ENCODE results near the gene SELENOS. TPM values are rescaled to one million over a fixed set of nuclear protein-coding genes. Genes with fewer than 3 reads are reported as not detected.

Gene SELENOS
- polyA plus RNA-seq, 4 donors = 88.2 to 148 (median 132) TPM

GRCh38 chr15:101322854-101323477 lies 45.7 kb upstream of the SELENOS start:
- no peak for DNase-seq

GRCh38 chr15:101322016-101322695 lies 44.9 kb upstream of the SELENOS start:
- no peak for DNase-seq
- Histone ChIP-seq H3K27me3 (ENCODE audit: control insufficient read depth in 3 of 3, insufficient read depth in 3 of 3, low read length in 3 of 3) (no peaks in the 10 kb centered on the region), H3K4me1 (ENCODE audit: control insufficient read depth in 3 of 3, insufficient read depth in 2 of 3, low read depth in 1 of 3, low read length in 2 of 3) (peaks cover 0 to 20% (median 0%) of the 10 kb centered on the region in 3 donors), H3K36me3 (ENCODE audit: control insufficient read depth in 3 of 3, insufficient read depth in 2 of 3, low read depth in 1 of 3, low read length in 3 of 3) (peaks cover 0 to 28% (median 0%) of the 10 kb centered on the region in 3 donors), H3K27ac (ENCODE audit: low read depth in 1 of 3, low read length in 2 of 3) (no peak overlapping the region), H3K4me3 (ENCODE audit: low read depth in 1 of 3, low read length in 3 of 3) (no peak overlapping the region), H3K9me3 (ENCODE audit: control insufficient read depth in 2 of 2, insufficient read depth in 1 of 2, low read depth in 1 of 2, low read length in 1 of 2) (no peaks in the 10 kb centered on the region)
- WGBS, 3 donors = 91 to 94% (median 92%) methylated on average over 21 of the region's 21 CpGs
- no peak for FAIRE-seq

More at GRCh38 chr15:101322854-101323477, 45.7 kb upstream of the SELENOS start:
- Histone ChIP-seq H3K27ac (ENCODE audit: low read depth in 1 of 3, low read length in 2 of 3) (no peak overlapping the region), H3K36me3 (ENCODE audit: control insufficient read depth in 3 of 3, insufficient read depth in 2 of 3, low read depth in 1 of 3, low read length in 3 of 3) (peaks cover 0 to 26% (median 0%) of the 10 kb centered on the region in 3 donors), H3K9me3 (ENCODE audit: control insufficient read depth in 2 of 2, insufficient read depth in 1 of 2, low read depth in 1 of 2, low read length in 1 of 2) (no peaks in the 10 kb centered on the region), H3K4me1 (ENCODE audit: control insufficient read depth in 3 of 3, insufficient read depth in 2 of 3, low read depth in 1 of 3, low read length in 2 of 3) (peaks cover 0 to 20% (median 0%) of the 10 kb centered on the region in 3 donors), H3K4me3 (ENCODE audit: low read depth in 1 of 3, low read length in 3 of 3) (no peak overlapping the region), H3K27me3 (ENCODE audit: control insufficient read depth in 3 of 3, insufficient read depth in 3 of 3, low read length in 3 of 3) (no peaks in the 10 kb centered on the region)
- WGBS, 3 donors = 73 to 85% (median 84%) methylated on average over 17 of the region's 17 CpGs
- FAIRE-seq = no peak

- peak overlapping the region in 1 of 3 donors; percentile 15 for H3K27ac ChIP-seq (ENCODE audit: low read depth in 1 of 3, low read length in 2 of 3)
- FAIRE-seq (no peak), DNase-seq (peak; percentile 41 to 60)
Observed at GRCh38 chr15:101320501-101321052, 43.3 kb upstream of the SELENOS start.

GRCh38 chr15:101318839-101319238 lies 41.6 kb upstream of the SELENOS start:
- H3K27ac ChIP-seq (ENCODE audit: low read depth in 1 of 3, low read length in 2 of 3) = no peak overlapping the region
- no peak overlapping the region for H3K4me3 ChIP-seq (ENCODE audit: low read depth in 1 of 3, low read length in 3 of 3)
- peaks cover 0 to 3% (median 0%) of the 10 kb centered on the region in 3 donors for H3K4me1 ChIP-seq (ENCODE audit: control insufficient read depth in 3 of 3, insufficient read depth in 2 of 3, low read depth in 1 of 3, low read length in 2 of 3)
- no peaks in the 10 kb centered on the region for H3K27me3 ChIP-seq (ENCODE audit: control insufficient read depth in 3 of 3, insufficient read depth in 3 of 3, low read length in 3 of 3)
- H3K9me3 ChIP-seq (ENCODE audit: control insufficient read depth in 2 of 2, insufficient read depth in 1 of 2, low read depth in 1 of 2, low read length in 1 of 2) = no peaks in the 10 kb centered on the region
- WGBS, 3 donors = 66 to 77% (median 73%) methylated on average over 7 of the region's 7 CpGs
- FAIRE-seq = no peak
- DNase-seq = no peak
- peaks cover 0 to 30% (median 0%) of the 10 kb centered on the region in 3 donors for H3K36me3 ChIP-seq (ENCODE audit: control insufficient read depth in 3 of 3, insufficient read depth in 2 of 3, low read depth in 1 of 3, low read length in 3 of 3)

More at GRCh38 chr15:101320501-101321052, 43.3 kb upstream of the SELENOS start:
- WGBS, 3 donors = 49 to 79% (median 59%) methylated on average over 21 of the region's 21 CpGs
- H3K9me3 ChIP-seq (ENCODE audit: control insufficient read depth in 2 of 2, insufficient read depth in 1 of 2, low read depth in 1 of 2, low read length in 1 of 2) = no peaks in the 10 kb centered on the region
- no peaks in the 10 kb centered on the region for H3K27me3 ChIP-seq (ENCODE audit: control insufficient read depth in 3 of 3, insufficient read depth in 3 of 3, low read length in 3 of 3)
- H3K4me1 ChIP-seq (ENCODE audit: control insufficient read depth in 3 of 3, insufficient read depth in 2 of 3, low read depth in 1 of 3, low read length in 2 of 3) = peaks cover 0 to 19% (median 0%) of the 10 kb centered on the region in 3 donors
- H3K36me3 ChIP-seq (ENCODE audit: control insufficient read depth in 3 of 3, insufficient read depth in 2 of 3, low read depth in 1 of 3, low read length in 3 of 3) = peaks cover 0 to 26% (median 0%) of the 10 kb centered on the region in 3 donors
- no peak overlapping the region for H3K4me3 ChIP-seq (ENCODE audit: low read depth in 1 of 3, low read length in 3 of 3)

- no peak for FAIRE-seq
- no peak overlapping the region for H3K27ac ChIP-seq (ENCODE audit: low read depth in 1 of 3, low read length in 2 of 3)
- peaks cover 0 to 30% (median 0%) of the 10 kb centered on the region in 3 donors for H3K36me3 ChIP-seq (ENCODE audit: control insufficient read depth in 3 of 3, insufficient read depth in 2 of 3, low read depth in 1 of 3, low read length in 3 of 3)
- H3K27me3 ChIP-seq (ENCODE audit: control insufficient read depth in 3 of 3, insufficient read depth in 3 of 3, low read length in 3 of 3) = no peaks in the 10 kb centered on the region
- WGBS, 3 donors = 87 to 90% (median 89%) methylated on average over 20 of the region's 20 CpGs
- DNase-seq = no peak
- no peaks in the 10 kb centered on the region for H3K4me1 ChIP-seq (ENCODE audit: control insufficient read depth in 3 of 3, insufficient read depth in 2 of 3, low read depth in 1 of 3, low read length in 2 of 3)
- H3K4me3 ChIP-seq (ENCODE audit: low read depth in 1 of 3, low read length in 3 of 3) = no peak overlapping the region
- no peaks in the 10 kb centered on the region for H3K9me3 ChIP-seq (ENCODE audit: control insufficient read depth in 2 of 2, insufficient read depth in 1 of 2, low read depth in 1 of 2, low read length in 1 of 2)
Observed at GRCh38 chr15:101318147-101318819, 41.0 kb upstream of the SELENOS start.

GRCh38 chr15:101317336-101317872 lies 40.1 kb upstream of the SELENOS start:
- 86 to 95% (median 91%) methylated on average over 6 of the region's 6 CpGs for WGBS, 3 donors
- Histone ChIP-seq H3K4me3 (ENCODE audit: low read depth in 1 of 3, low read length in 3 of 3) (no peak overlapping the region), H3K9me3 (ENCODE audit: control insufficient read depth in 2 of 2, insufficient read depth in 1 of 2, low read depth in 1 of 2, low read length in 1 of 2) (no peaks in the 10 kb centered on the region), H3K4me1 (ENCODE audit: control insufficient read depth in 3 of 3, insufficient read depth in 2 of 3, low read depth in 1 of 3, low read length in 2 of 3) (no peaks in the 10 kb centered on the region), H3K36me3 (ENCODE audit: control insufficient read depth in 3 of 3, insufficient read depth in 2 of 3, low read depth in 1 of 3, low read length in 3 of 3) (peaks cover 0 to 29% (median 0%) of the 10 kb centered on the region in 3 donors), H3K27me3 (ENCODE audit: control insufficient read depth in 3 of 3, insufficient read depth in 3 of 3, low read length in 3 of 3) (no peaks in the 10 kb centered on the region), H3K27ac (ENCODE audit: low read depth in 1 of 3, low read length in 2 of 3) (no peak overlapping the region)
- DNase-seq (no peak), FAIRE-seq (no peak)

- Histone ChIP-seq H3K4me3 (ENCODE audit: low read depth in 1 of 3, low read length in 3 of 3) (no peak overlapping the region), H3K9me3 (ENCODE audit: control insufficient read depth in 2 of 2, insufficient read depth in 1 of 2, low read depth in 1 of 2, low read length in 1 of 2) (no peaks in the 10 kb centered on the region), H3K27ac (ENCODE audit: low read depth in 1 of 3, low read length in 2 of 3) (no peak overlapping the region), H3K4me1 (ENCODE audit: control insufficient read depth in 3 of 3, insufficient read depth in 2 of 3, low read depth in 1 of 3, low read length in 2 of 3) (no peaks in the 10 kb centered on the region), H3K36me3 (ENCODE audit: control insufficient read depth in 3 of 3, insufficient read depth in 2 of 3, low read depth in 1 of 3, low read length in 3 of 3) (peaks cover 0 to 25% (median 0%) of the 10 kb centered on the region in 3 donors), H3K27me3 (ENCODE audit: control insufficient read depth in 3 of 3, insufficient read depth in 3 of 3, low read length in 3 of 3) (no peaks in the 10 kb centered on the region)
- FAIRE-seq = no peak
- 83 to 89% (median 85%) methylated on average over 5 of the region's 5 CpGs for WGBS, 3 donors
- no peak for DNase-seq
Observed at GRCh38 chr15:101316529-101316928, 39.2 kb upstream of the SELENOS start.

GRCh38 chr15:101315736-101316135 lies 38.5 kb upstream of the SELENOS start:
- no peaks in the 10 kb centered on the region for H3K27me3 ChIP-seq (ENCODE audit: control insufficient read depth in 3 of 3, insufficient read depth in 3 of 3, low read length in 3 of 3)
- peaks cover 0 to 22% (median 0%) of the 10 kb centered on the region in 3 donors for H3K36me3 ChIP-seq (ENCODE audit: control insufficient read depth in 3 of 3, insufficient read depth in 2 of 3, low read depth in 1 of 3, low read length in 3 of 3)
- 74 to 91% (median 85%) methylated on average over 10 of the region's 10 CpGs for whole genome bisulfite sequencing, 3 donors
- H3K4me3 ChIP-seq (ENCODE audit: low read depth in 1 of 3, low read length in 3 of 3) = no peak overlapping the region
- FAIRE-seq = no peak
- no peaks in the 10 kb centered on the region for H3K4me1 ChIP-seq (ENCODE audit: control insufficient read depth in 3 of 3, insufficient read depth in 2 of 3, low read depth in 1 of 3, low read length in 2 of 3)
- H3K27ac ChIP-seq (ENCODE audit: low read depth in 1 of 3, low read length in 2 of 3) = no peak overlapping the region
- no peaks in the 10 kb centered on the region for H3K9me3 ChIP-seq (ENCODE audit: control insufficient read depth in 2 of 2, insufficient read depth in 1 of 2, low read depth in 1 of 2, low read length in 1 of 2)
- no peak for DNase-seq

Measured in small intestine (tissue), 7 donors.